Thyroid gland (tissue), 4 donors: ENCODE results near the gene MMD. TPM values are rescaled to one million over a fixed set of nuclear protein-coding genes. Genes with fewer than 3 reads are reported as not detected.

ENCODE experiments used
- DNase-seq, 2 donors: peaks; one replicate each; pipeline ENCODE4 v3.0.0-alpha.2; 2019
- H3K27ac ChIP-seq, 3 donors: fragments of 200-600 bp; sonication (generic); 1 replicate in 2 of 3; 2 replicates in 1 of 3; pipeline ENCODE4 v1.5.1; 2016 to 2019; ENCODE audit warnings: mild to moderate bottlenecking in 1 of 3, moderate library complexity in 1 of 3
- H3K27me3 ChIP-seq: fragments of 200-600 bp; sonication (generic); one replicate; pipeline ENCODE4 v1.5.1; 2019
- H3K36me3 ChIP-seq, 2 donors: fragments of 200-600 bp; sonication (generic); one replicate each; pipeline ENCODE4 v1.5.1; 2016 to 2019
- H3K4me1 ChIP-seq, 2 donors: fragments of 200-600 bp; sonication (generic); one replicate each; pipeline ENCODE4 v1.5.1; 2017 to 2019
- H3K4me3 ChIP-seq, 3 donors: fragments of 200-600 bp; sonication (generic); replicated peaks in 1 of 3; 1 replicate in 2 of 3; 2 replicates in 1 of 3; pipeline ENCODE4 v1.5.1; 2016; ENCODE audit warnings: mild to moderate bottlenecking in 1 of 3
- H3K9me3 ChIP-seq: fragments of 200-600 bp; sonication (generic); one replicate; pipeline ENCODE4 v1.5.1; 2017
- CTCF ChIP-seq, 6 experiments: fragments of 200-600 bp in 3 of 6; fragments of 450-650 bp in 3 of 6; sonication (generic) in 3 of 6; IDR thresholded peaks; one replicate each; pipeline ENCODE4 v1.5.1; 2016 to 2019; ENCODE audit warnings: antibody characterized with exemption in 6 of 6, mild to moderate bottlenecking in 2 of 6, inconsistent platforms in 1 of 6, moderate library complexity in 1 of 6
- POLR2A ChIP-seq, 2 donors: fragments of 450-650 bp; IDR thresholded peaks; one replicate each; pipeline ENCODE4 v1.6.1; 2017; ENCODE audit warnings: antibody characterized with exemption in 2 of 2, mild to moderate bottlenecking in 2 of 2, moderate library complexity in 1 of 2
- WGBS, 2 donors: methylation state at CpG; one replicate each; pipeline ENCODE4 v1.1.5; 2017; 5-methylcytosine and 5-hydroxymethylcytosine counted together
- intact Hi-C: fragments of 100-400 bp; cut with DNase I; formaldehyde crosslinking; loops from one replicate; pipeline ENCODE4 v1.15.1; 2023
- total RNA-seq, 4 donors: library from RNA; depleted of rRNA; stranded (reverse); fragments of >200 nt; gene quantifications; one replicate each; pipeline ENCODE4 v1.2.3, GENCODE V29; 2016

The MMD gene
- total RNA-seq, 4 donors from 2014 or later, result 8.9 to 21.9 (median 15.3) TPM

GRCh38 chr17:55443904-55444303, 22.3 kb upstream of the MMD start:
- no peak overlapping the region for H3K27ac ChIP-seq
- H3K36me3 ChIP-seq, result no peaks in the 10 kb centered on the region
- no peak for DNase-seq
- intact Hi-C loops, result no loop called here
- no peak for TF ChIP-seq CTCF (IDR thresholded peaks at IDR 0.05)
- no peak for TF ChIP-seq POLR2A (IDR thresholded peaks at IDR 0.05)
- no peaks in the 10 kb centered on the region for H3K27me3 ChIP-seq
- WGBS, 2 donors, result 90 to 91% methylated on average over 10 of the region's 10 CpGs
- no peak overlapping the region for H3K4me3 ChIP-seq
- peaks cover 0 to 8% of the 10 kb centered on the region in 2 donors for H3K4me1 ChIP-seq
- no peaks in the 10 kb centered on the region for H3K9me3 ChIP-seq

DNA sequence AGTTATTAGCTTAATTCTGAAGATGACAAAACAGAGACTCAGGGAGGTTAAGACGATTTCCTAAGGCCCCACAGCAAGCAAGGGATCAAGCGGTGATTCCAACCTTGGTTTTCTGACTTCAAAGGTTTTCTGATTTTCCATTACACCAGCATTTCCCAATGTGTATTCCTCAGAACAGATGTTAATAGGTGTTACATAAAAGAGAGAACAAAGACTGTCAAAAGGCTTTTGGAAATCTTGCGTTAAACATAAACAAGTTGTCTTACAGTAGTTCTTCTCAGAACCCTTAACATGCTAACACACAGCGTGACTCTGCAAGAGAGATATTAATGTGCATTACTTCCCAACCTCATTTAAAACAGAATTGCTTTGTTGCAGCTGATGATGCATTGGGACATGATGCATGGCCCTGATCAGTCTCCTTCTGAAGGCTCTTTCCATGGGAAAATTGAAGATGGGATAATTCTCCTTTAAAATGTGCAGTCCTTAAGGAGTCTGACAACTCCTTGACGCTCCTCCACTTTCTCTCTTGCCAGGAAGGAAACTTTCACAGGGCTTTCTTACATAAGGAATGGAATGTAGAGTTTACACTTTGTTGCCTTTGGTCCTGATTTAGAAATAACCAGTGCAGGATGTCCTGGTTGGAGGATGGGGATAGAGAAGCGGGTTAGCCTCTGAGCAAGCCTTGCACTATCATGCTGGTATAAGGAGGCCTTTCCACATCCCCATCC, 21.5 kb upstream of the MMD start:
- Histone ChIP-seq H3K36me3 (no peaks in the 10 kb centered on the region), H3K9me3 (no peaks in the 10 kb centered on the region), H3K27ac (no peak overlapping the region), H3K4me1 (peaks cover 0 to 8% of the 10 kb centered on the region in 2 donors), H3K4me3 (no peak overlapping the region), H3K27me3 (no peaks in the 10 kb centered on the region)
- no peak for TF ChIP-seq POLR2A (IDR thresholded peaks at IDR 0.05)
- WGBS, 2 donors, result 70 to 71% methylated on average over 6 of the region's 6 CpGs
- intact Hi-C loops, result no loop called here
- DNase-seq, result no peak

DNA sequence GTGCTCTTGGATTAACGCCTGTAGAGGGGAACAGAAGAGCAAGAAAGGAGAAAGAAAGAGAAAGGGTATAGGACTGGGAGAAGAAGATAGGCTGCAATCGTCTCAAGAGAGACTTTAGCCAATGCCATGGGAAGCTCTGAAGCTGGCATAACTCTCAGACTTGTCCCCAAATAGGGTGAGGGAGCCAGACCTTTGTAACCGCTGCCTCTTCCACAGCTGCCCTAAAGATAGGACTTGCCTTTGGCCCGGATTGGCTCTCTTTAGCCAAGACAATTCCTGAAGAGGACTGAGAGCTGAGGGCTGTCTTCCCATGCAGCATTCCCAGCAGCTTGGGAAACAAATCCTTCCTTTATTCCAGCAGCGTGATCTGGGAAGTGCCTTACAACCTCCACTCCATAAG, 20.8 kb upstream of the MMD start:
- no peaks in the 10 kb centered on the region for H3K9me3 ChIP-seq
- no peaks in the 10 kb centered on the region for H3K36me3 ChIP-seq
- TF ChIP-seq CTCF (IDR thresholded peaks at IDR 0.05) (no peak), POLR2A (IDR thresholded peaks at IDR 0.05) (no peak)
- DNase-seq, result no peak
- intact Hi-C loops, result no loop called here
- no peak overlapping the region for H3K27ac ChIP-seq
- H3K4me1 ChIP-seq, result peaks cover 0 to 8% of the 10 kb centered on the region in 2 donors
- WGBS, 2 donors, result 75 to 81% methylated on average over 5 of the region's 5 CpGs
- no peak overlapping the region for H3K4me3 ChIP-seq
- no peaks in the 10 kb centered on the region for H3K27me3 ChIP-seq

- no peak for DNase-seq
- intact Hi-C loops, result no loop called here
- no peak overlapping the region for H3K4me3 ChIP-seq
- WGBS, 2 donors, result 70 to 78% methylated on average over 2 of the region's 2 CpGs
- no peaks in the 10 kb centered on the region for H3K36me3 ChIP-seq
- no peaks in the 10 kb centered on the region for H3K9me3 ChIP-seq
- no peak overlapping the region for H3K27ac ChIP-seq
- H3K4me1 ChIP-seq, result peaks cover 0 to 13% of the 10 kb centered on the region in 2 donors
- TF ChIP-seq POLR2A (IDR thresholded peaks at IDR 0.05) (no peak), CTCF (IDR thresholded peaks at IDR 0.05) (no peak)
- no peaks in the 10 kb centered on the region for H3K27me3 ChIP-seq
These were observed 19.9 kb upstream of the MMD start for GRCh38 chr17:55441544-55441943.

DNA sequence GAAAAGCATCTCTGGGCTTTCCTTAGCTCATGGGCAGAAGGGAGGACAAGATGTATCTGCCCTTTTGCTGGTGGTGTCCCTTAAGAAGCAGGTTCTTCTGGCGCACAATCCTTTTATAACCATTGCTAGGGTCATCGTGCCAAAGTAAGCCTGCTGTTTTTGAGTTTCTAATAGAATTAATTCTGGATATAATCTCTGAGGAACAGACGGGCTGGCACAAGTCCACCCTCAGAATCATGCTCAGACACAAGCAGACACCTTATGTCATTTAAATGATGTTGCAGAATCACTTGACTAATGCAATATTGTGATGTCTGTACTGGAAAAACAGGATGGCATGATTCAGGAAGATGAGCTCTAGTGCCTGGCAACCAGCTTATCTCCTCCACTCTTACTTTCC, 18.8 kb upstream of the MMD start:
- DNase-seq, result no peak
- H3K4me3 ChIP-seq, result no peak overlapping the region
- no peak overlapping the region for H3K27ac ChIP-seq
- H3K27me3 ChIP-seq, result no peaks in the 10 kb centered on the region
- H3K4me1 ChIP-seq, result peaks cover 0 to 13% of the 10 kb centered on the region in 2 donors
- no peaks in the 10 kb centered on the region for H3K36me3 ChIP-seq
- 82 to 85% methylated on average over 3 of the region's 3 CpGs for whole genome bisulfite sequencing, 2 donors
- intact Hi-C loops, result no loop called here
- TF ChIP-seq CTCF (IDR thresholded peaks at IDR 0.05), result no peak
- TF ChIP-seq POLR2A (IDR thresholded peaks at IDR 0.05), result no peak
- no peaks in the 10 kb centered on the region for H3K9me3 ChIP-seq
